Osteocyte (in vitro differentiated cells): Measurements from ENCODE around the gene TAGLN3. TPM values are rescaled to one million over a fixed set of nuclear protein-coding genes. Genes with fewer than 3 reads are reported as not detected.

ENCODE experiments used
- DNase-seq: peaks from one replicate; pipeline ENCODE4 v3.0.0; 2021; ENCODE audit warnings: mixed read lengths; ENCODE audit not compliant: unreplicated experiment; ENCODE audit errors: extremely low spot score
- H3K27ac Mint-ChIP-seq: one replicate; pipeline ENCODE4 v1.8.0; 2021; ENCODE audit warnings: mild to moderate bottlenecking, mixed read lengths; ENCODE audit not compliant: unreplicated experiment
- H3K27me3 Mint-ChIP-seq: one replicate; pipeline ENCODE4 v1.8.0; 2021; ENCODE audit warnings: mixed read lengths; ENCODE audit not compliant: unreplicated experiment
- H3K36me3 Mint-ChIP-seq: one replicate; pipeline ENCODE4 v1.8.0; 2021; ENCODE audit warnings: mixed read lengths; ENCODE audit not compliant: unreplicated experiment
- H3K4me1 Mint-ChIP-seq: one replicate; pipeline ENCODE4 v1.8.0; 2021; ENCODE audit warnings: mixed read lengths; ENCODE audit not compliant: unreplicated experiment
- H3K4me3 Mint-ChIP-seq: one replicate; pipeline ENCODE4 v1.8.0; 2021; ENCODE audit warnings: mild to moderate bottlenecking, moderate library complexity, mixed read lengths; ENCODE audit not compliant: unreplicated experiment
- H3K9me3 Mint-ChIP-seq: one replicate; pipeline ENCODE4 v1.8.0; 2021; ENCODE audit warnings: mixed read lengths; ENCODE audit not compliant: unreplicated experiment
- CTCF ChIP-seq: fragments of 200-600 bp; sonication (generic); IDR thresholded peaks from 2 replicates; pipeline ENCODE4 v1.5.0; 2021; ENCODE audit warnings: antibody characterized with exemption, mild to moderate bottlenecking, moderate library complexity
- total RNA-seq: library from RNA; stranded (reverse); gene quantifications from 2 replicates; pipeline ENCODE4 v1.2.1, GENCODE V29; 2021

TAGLN3 gene
- total RNA-seq, 1 donor from 2014 or later: not detected

GRCh38 chr3:112000367-112000771 lies 1.6 kb downstream of the TAGLN3 start:
- no peak for TF ChIP-seq CTCF
- Mint-ChIP-seq H3K36me3 (no peaks in the 10 kb centered on the region), H3K9me3 (no peaks in the 10 kb centered on the region), H3K27me3 (no peaks in the 10 kb centered on the region), H3K4me1 (peaks cover 16% of the 10 kb centered on the region), H3K27ac (no peak overlapping the region), H3K4me3 (no peak overlapping the region)
- no peak for DNase-seq

- Mint-ChIP-seq H3K36me3 (no peaks in the 10 kb centered on the region), H3K4me1 (peaks cover 16% of the 10 kb centered on the region), H3K9me3 (no peaks in the 10 kb centered on the region), H3K27ac (no peak overlapping the region), H3K27me3 (no peaks in the 10 kb centered on the region), H3K4me3 (no peak overlapping the region)
- no peak for DNase-seq
- no peak for TF ChIP-seq CTCF
These were observed 2.2 kb downstream of the TAGLN3 start for GRCh38 chr3:112000966-112001365.

GRCh38 chr3:112001526-112001925 lies 2.8 kb downstream of the TAGLN3 start:
- TF ChIP-seq CTCF: no peak
- DNase-seq: no peak
- Mint-ChIP-seq H3K9me3 (no peaks in the 10 kb centered on the region), H3K27ac (no peak overlapping the region), H3K4me1 (peaks cover 16% of the 10 kb centered on the region), H3K27me3 (no peaks in the 10 kb centered on the region), H3K36me3 (no peaks in the 10 kb centered on the region), H3K4me3 (no peak overlapping the region)

GRCh38 chr3:112002096-112002971 lies 3.6 kb downstream of the TAGLN3 start:
- Mint-ChIP-seq H3K4me3 (no peak overlapping the region), H3K36me3 (no peaks in the 10 kb centered on the region), H3K4me1 (peaks cover 18% of the 10 kb centered on the region), H3K27ac (no peak overlapping the region), H3K27me3 (no peaks in the 10 kb centered on the region), H3K9me3 (no peaks in the 10 kb centered on the region)
- no peak for DNase-seq
- no peak for TF ChIP-seq CTCF

- H3K27me3 Mint-ChIP-seq: no peaks in the 10 kb centered on the region
- no peak overlapping the region for H3K4me3 Mint-ChIP-seq
- H3K27ac Mint-ChIP-seq: no peak overlapping the region
These were observed 4.8 kb downstream of the TAGLN3 start for GRCh38 chr3:112003321-112004080.

More at GRCh38 chr3:112003321-112004080, 4.8 kb downstream of the TAGLN3 start:
- no peak for TF ChIP-seq CTCF
- peaks cover 22% of the 10 kb centered on the region for H3K4me1 Mint-ChIP-seq
- H3K36me3 Mint-ChIP-seq: no peaks in the 10 kb centered on the region
- no peaks in the 10 kb centered on the region for H3K9me3 Mint-ChIP-seq
- DNase-seq: no peak
